Mucosa of rectum (tissue), 2 donors: ENCODE results near the gene GASK1A.

Source experiments
- H3K27ac ChIP-seq, 2 donors: one replicate each; pipeline ENCODE4 v1.7.0; 2013; ENCODE audit warnings: inconsistent platforms in 2 of 2, low read depth in 2 of 2, low read length in 2 of 2
- H3K27me3 ChIP-seq, 2 donors: one replicate each; pipeline ENCODE4 v1.7.0; 2013; ENCODE audit warnings: low read length in 2 of 2; ENCODE audit not compliant: control insufficient read depth in 2 of 2, insufficient read depth in 2 of 2
- H3K36me3 ChIP-seq, 2 donors: one replicate each; pipeline ENCODE4 v1.7.0; 2013; ENCODE audit warnings: low read length in 2 of 2; ENCODE audit not compliant: control insufficient read depth in 2 of 2, insufficient read depth in 2 of 2
- H3K4me1 ChIP-seq, 2 donors: one replicate each; pipeline ENCODE4 v1.7.0; 2013; ENCODE audit warnings: low read length in 2 of 2, mild to moderate bottlenecking in 1 of 2; ENCODE audit not compliant: control insufficient read depth in 2 of 2, insufficient read depth in 2 of 2
- H3K4me3 ChIP-seq, 2 donors: one replicate each; pipeline ENCODE4 v1.7.0; 2013; ENCODE audit warnings: low read length in 2 of 2
- H3K9ac ChIP-seq, 2 donors: one replicate each; pipeline ENCODE4 v1.7.0; 2013; ENCODE audit warnings: low read length in 2 of 2, low read depth in 1 of 2, mild to moderate bottlenecking in 1 of 2
- H3K9me3 ChIP-seq, 2 donors: one replicate each; pipeline ENCODE4 v1.7.0; 2013; ENCODE audit warnings: low read length in 2 of 2; ENCODE audit not compliant: control insufficient read depth in 2 of 2
- donor health status: healthy.
- donor health status: Normal muscosa, but diverticular disease.

GASK1A gene

DNA sequence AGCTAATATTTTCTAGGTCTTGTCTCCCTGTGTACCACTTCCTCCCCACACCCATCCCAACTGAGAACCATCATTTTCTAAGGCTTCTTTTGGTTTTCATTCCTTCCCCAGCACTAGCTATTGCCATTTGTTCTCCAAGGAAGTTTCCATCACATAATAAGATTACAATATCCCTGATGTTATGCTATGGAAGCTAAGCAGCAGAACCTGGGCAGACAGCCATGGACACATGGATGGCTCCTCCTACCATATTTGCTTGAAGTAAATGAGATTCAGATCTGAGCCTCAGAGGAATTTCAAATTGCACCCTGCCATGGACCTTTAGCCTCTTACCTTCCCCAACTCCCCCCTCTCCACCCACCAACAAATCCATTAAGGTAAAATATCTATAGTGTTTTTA is 31.5 kb downstream of the GASK1A start:
- H3K9me3 ChIP-seq: peaks cover 0 to 8% of the 10 kb centered on the region in 2 donors
- no peak overlapping the region for H3K9ac ChIP-seq
- no peaks in the 10 kb centered on the region for H3K4me1 ChIP-seq
- no peak overlapping the region for H3K27ac ChIP-seq
- H3K27me3 ChIP-seq: no peaks in the 10 kb centered on the region
- no peaks in the 10 kb centered on the region for H3K36me3 ChIP-seq
- no peak overlapping the region for H3K4me3 ChIP-seq

DNA sequence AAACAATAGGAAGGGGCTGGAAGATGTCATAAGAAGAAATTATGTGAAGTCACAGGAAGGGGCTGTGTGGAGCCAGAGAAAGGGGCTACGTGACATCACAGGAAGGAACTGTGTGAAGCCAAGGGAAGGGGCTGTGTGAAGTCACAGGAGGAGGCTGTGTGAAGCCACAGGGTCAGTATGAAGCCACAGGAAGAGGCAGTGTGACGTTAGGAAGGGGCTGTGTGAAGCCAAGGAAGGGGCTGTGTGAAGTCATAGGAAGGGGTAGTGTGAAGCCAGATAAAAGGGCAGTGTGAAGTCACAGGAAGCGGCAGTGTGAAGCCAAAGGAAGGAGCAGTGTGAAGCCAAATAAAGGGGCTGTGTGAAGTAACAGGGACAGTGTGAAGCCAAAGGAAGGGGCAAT is 32.5 kb downstream of the GASK1A start:
- no peaks in the 10 kb centered on the region for H3K36me3 ChIP-seq
- H3K9ac ChIP-seq: no peak overlapping the region
- H3K27ac ChIP-seq: no peak overlapping the region
- H3K4me3 ChIP-seq: no peak overlapping the region
- H3K4me1 ChIP-seq: no peaks in the 10 kb centered on the region
- H3K9me3 ChIP-seq: peaks cover 0 to 8% of the 10 kb centered on the region in 2 donors
- H3K27me3 ChIP-seq: no peaks in the 10 kb centered on the region

DNA sequence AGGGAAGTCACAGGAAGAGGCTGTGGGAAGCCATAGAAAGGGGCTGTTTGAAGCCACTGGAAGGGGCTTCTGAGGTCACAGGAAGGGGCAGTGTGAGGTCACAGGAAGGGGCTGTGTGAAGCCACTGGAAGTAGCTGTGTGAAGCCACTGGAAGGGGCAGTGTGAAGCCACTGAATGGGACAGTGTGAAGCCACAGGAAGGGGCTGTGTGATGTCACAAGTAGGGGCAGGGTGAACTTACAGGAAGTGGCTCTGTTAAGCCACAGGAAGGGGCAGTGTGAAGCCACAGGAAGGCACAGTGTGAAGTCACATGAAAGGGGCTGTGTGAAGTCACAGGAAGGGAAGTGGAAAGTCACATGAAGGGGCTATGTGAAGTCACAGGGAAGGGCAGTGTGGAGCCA is 33.1 kb downstream of the GASK1A start:
- no peaks in the 10 kb centered on the region for H3K36me3 ChIP-seq
- no peaks in the 10 kb centered on the region for H3K4me1 ChIP-seq
- peaks cover 0 to 8% of the 10 kb centered on the region in 2 donors for H3K9me3 ChIP-seq
- no peak overlapping the region for H3K4me3 ChIP-seq
- H3K27me3 ChIP-seq: no peaks in the 10 kb centered on the region
- no peak overlapping the region for H3K9ac ChIP-seq
- H3K27ac ChIP-seq: no peak overlapping the region

DNA sequence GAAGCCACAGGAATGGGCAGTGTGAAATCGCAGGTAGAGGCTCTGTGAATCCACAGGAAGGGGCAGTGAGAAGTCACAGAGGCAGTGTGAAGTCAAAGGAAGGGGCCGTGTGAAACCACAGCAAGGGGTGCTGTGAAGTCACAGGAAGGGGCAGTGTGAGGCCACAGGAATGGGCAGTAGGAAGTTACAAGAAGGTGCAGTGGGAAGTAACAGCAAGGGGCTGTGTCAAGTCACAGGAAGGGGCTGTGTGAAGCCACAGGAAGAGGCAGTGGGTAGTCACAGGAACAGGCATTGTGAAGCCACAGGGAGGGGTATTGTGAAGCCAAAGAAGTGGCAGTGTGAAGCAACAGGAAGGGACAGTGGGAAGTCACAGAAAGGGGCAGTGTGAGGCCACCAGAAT is 34.1 kb downstream of the GASK1A start:
- H3K27me3 ChIP-seq: no peaks in the 10 kb centered on the region
- no peaks in the 10 kb centered on the region for H3K36me3 ChIP-seq
- H3K27ac ChIP-seq: no peak overlapping the region
- H3K9ac ChIP-seq: no peak overlapping the region
- H3K4me1 ChIP-seq: no peaks in the 10 kb centered on the region
- H3K4me3 ChIP-seq: no peak overlapping the region
- H3K9me3 ChIP-seq: peaks cover 0 to 8% of the 10 kb centered on the region in 2 donors

DNA sequence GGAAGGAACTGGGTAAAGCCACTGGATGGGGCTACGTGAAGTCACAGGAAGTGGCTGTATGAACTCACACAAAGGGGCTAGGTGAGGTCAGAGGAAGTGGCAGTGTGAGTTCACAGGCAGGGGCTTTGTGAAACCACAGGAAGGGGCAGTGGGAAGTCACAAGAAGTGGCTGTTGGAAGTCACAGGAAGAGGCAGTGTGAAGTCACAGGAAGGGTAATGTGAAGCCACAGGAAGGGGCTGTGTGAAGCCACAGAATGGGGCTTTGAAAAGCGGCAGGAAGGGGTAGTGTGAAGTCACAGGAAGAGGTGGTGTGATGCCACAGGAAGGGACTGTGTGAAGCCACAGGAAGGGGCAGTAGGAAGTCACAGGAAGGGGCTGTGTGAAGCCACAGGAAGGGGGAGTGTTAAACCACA is 34.6 kb downstream of the GASK1A start:
- no peaks in the 10 kb centered on the region for H3K36me3 ChIP-seq
- H3K27me3 ChIP-seq: no peaks in the 10 kb centered on the region
- H3K9ac ChIP-seq: no peak overlapping the region
- no peak overlapping the region for H3K27ac ChIP-seq
- H3K4me1 ChIP-seq: no peaks in the 10 kb centered on the region
- peaks cover 0 to 8% of the 10 kb centered on the region in 2 donors for H3K9me3 ChIP-seq
- H3K4me3 ChIP-seq: no peak overlapping the region

DNA sequence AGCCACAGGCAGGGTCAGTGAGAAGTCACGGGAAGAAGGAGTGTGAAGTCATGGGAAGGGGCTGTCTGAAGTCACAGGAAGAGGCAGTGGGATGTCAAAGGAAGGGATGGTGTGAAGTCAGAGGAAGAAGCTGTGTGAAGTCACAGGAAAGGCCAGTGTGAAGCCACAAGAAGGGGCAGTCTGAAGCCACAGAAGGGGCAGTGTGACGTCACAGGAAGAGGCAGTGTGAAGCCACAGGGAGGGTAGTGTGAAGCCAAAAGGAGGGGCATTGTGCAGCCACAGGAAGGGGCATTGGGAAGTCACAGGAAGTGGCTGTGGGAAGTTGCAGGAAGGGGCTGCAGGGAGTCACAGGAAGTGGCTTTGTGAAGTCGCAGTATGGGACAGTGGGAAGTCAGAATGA is 35.1 kb downstream of the GASK1A start:
- Histone ChIP-seq H3K4me3 (no peak overlapping the region), H3K4me1 (no peaks in the 10 kb centered on the region), H3K27me3 (no peaks in the 10 kb centered on the region), H3K36me3 (no peaks in the 10 kb centered on the region), H3K27ac (no peak overlapping the region), H3K9me3 (peaks cover 0 to 8% of the 10 kb centered on the region in 2 donors), H3K9ac (no peak overlapping the region)

DNA sequence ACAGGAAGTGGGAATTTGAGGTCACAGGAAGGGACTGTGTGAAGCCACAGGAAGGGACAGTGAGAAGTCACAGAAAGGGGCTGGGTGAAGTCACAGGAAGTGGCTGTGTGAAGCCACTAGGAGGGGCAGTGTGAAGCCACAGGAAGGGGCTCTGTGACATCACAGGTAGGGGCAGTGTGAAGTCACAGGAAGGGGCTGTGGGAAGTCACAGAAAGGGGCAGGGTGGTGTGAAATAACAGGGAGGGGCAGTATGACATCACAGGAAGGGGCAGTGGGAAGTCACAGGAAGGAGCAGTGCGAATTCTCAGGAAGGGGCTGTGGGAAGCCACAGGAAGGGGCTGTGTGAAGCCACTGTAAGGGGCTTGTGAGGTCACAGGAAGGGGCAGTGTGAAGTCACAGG is 35.8 kb downstream of the GASK1A start:
- Histone ChIP-seq H3K27ac (no peak overlapping the region), H3K9me3 (peaks cover 0 to 8% of the 10 kb centered on the region in 2 donors), H3K4me1 (no peaks in the 10 kb centered on the region), H3K9ac (no peak overlapping the region), H3K4me3 (no peak overlapping the region), H3K36me3 (no peaks in the 10 kb centered on the region), H3K27me3 (no peaks in the 10 kb centered on the region)

DNA sequence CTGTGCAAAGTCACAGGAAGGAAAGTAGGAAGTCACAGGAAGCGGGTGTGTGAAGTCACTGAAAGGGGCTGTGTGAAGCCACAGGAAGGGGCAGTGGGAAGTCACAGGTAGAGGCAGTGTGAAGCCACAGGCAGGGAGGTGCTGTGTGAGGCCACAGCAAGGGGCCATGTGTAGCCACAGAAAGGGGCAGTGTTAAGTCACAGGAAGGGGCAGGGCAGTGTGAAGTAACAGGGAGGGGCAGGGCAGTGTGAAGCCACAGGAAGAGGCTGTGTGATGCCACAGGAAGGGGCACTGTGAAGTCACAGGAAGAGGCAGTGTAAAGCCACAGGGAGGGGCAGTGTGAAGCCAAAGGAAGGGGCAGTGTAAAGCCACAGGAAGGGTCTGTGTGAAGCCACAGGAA is 36.5 kb downstream of the GASK1A start:
- Histone ChIP-seq H3K9ac (no peak overlapping the region), H3K27me3 (no peaks in the 10 kb centered on the region), H3K36me3 (no peaks in the 10 kb centered on the region), H3K9me3 (peaks cover 0 to 8% of the 10 kb centered on the region in 2 donors), H3K27ac (no peak overlapping the region), H3K4me3 (no peak overlapping the region), H3K4me1 (no peaks in the 10 kb centered on the region)

DNA sequence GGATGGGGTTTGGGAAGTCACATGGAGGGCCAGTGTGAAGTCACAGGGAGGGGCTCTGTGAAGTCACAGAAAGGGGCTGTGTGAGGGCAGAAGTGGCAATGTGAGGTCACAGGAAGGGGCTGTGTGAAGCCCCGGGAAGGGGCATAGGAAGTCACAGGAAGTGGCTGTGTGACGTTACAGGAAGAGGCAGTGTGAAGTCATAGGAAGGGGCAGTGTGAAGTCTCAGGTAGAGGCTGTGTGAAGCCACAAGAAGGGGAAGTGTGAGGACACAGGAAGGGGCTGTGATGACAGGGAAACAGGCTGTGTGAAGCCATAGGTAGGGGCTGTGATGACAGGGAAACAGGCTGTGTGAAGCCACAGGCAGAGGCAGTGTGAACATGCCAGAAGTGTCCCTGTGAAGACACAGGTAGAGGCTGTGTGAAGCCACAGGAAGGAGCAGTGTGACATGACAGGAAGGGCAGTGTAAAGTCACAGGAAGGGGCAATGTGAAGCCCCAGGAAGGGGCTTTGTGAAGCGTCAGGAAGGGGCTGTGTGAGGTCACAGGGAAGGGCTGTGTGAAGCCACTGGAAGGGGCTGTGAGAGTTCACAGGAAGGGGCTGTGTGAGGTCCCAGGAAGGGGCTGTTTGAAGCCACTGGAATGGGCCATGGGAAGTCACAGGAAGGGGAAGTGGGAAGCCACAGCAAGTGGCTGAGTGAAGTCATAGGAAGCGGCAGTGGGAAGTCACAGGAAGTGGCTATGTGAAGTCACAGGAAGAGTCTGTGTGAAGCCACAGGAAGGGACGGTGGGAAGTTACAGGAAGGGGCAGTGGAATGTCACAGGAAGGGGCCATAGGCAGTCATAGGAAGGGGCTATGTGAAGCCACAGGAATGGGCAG is 37.1 kb downstream of the GASK1A start:
- H3K9ac ChIP-seq: no peak overlapping the region
- no peak overlapping the region for H3K4me3 ChIP-seq
- no peak overlapping the region for H3K27ac ChIP-seq
- H3K9me3 ChIP-seq: peaks cover 0 to 8% of the 10 kb centered on the region in 2 donors
- no peaks in the 10 kb centered on the region for H3K4me1 ChIP-seq
- H3K36me3 ChIP-seq: no peaks in the 10 kb centered on the region
- no peaks in the 10 kb centered on the region for H3K27me3 ChIP-seq

DNA sequence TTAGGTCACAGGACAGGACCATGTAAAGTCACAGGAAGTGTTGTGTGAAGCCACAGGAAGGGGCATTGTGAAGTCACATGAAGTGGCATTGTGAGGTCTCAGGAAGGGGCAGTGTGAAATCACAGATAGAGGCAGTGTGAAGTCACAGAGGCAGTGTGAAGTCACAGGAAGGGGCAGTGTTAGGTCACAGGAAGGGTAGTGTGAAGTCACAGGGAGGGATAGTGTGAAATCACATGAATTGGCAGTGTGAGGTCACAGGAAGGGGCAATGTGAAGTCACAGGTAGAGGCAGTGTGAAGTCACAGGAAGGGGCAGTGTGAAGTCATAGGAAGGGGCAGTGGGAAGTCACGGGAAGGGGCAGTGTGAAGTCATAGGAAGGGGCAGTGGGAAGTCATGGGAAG is 37.9 kb downstream of the GASK1A start:
- H3K27ac ChIP-seq: no peak overlapping the region
- H3K27me3 ChIP-seq: no peaks in the 10 kb centered on the region
- no peak overlapping the region for H3K9ac ChIP-seq
- H3K36me3 ChIP-seq: no peaks in the 10 kb centered on the region
- H3K4me1 ChIP-seq: no peaks in the 10 kb centered on the region
- peaks cover 0 to 8% of the 10 kb centered on the region in 2 donors for H3K9me3 ChIP-seq
- H3K4me3 ChIP-seq: no peak overlapping the region
